Limb (tissue), 2 donors: ENCODE measurements around the gene HCFC1R1.

Experiments used
- DNase-seq, 2 donors: peaks; one replicate each; pipeline ENCODE4 v3.0.0-alpha.2; 2016; ENCODE audit errors: extremely low spot score in 2 of 2

HCFC1R1 gene

DNA sequence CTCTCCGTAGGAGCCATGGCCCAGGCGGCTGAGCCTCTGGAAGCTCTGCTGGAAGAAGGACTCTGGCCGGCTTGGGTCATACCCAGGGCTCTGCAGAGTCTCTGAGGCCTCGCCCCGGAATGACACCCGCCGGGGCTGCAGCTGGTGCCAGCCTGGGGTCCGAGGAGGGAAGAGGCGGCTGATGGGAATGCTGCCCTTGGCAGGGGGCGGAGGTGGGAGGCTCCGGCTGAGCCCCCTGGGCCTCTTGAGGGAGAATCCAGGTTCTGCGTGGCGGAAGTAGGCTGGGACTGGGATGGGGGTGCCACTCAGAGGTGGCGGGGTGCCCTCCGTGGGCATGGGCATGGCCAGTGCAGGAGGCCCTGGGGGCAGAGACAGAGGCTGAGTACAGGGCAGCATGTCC, 47.1 kb downstream of the HCFC1R1 start:
- DNase-seq = no peak

DNA sequence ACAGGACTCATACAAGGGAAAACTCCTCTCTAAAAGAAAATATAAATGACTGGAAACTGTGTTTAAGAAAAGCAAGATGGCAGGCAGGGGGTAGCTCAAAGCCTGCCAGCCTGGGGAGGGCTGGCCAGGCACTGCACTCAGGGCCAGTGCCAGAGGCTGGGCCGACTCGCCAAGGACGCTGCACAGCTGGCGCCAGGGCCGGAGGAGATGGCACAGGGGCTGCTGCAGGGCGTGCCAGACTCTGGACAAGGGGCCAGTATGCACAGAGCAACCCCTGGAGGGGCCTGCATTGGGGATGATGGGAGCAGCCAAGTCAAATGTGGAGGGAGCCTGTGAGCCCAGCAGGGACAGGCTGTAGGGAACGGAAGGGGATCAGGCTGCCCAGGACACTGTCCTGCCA, 47.5 kb downstream of the HCFC1R1 start:
- DNase-seq = no peak

DNA sequence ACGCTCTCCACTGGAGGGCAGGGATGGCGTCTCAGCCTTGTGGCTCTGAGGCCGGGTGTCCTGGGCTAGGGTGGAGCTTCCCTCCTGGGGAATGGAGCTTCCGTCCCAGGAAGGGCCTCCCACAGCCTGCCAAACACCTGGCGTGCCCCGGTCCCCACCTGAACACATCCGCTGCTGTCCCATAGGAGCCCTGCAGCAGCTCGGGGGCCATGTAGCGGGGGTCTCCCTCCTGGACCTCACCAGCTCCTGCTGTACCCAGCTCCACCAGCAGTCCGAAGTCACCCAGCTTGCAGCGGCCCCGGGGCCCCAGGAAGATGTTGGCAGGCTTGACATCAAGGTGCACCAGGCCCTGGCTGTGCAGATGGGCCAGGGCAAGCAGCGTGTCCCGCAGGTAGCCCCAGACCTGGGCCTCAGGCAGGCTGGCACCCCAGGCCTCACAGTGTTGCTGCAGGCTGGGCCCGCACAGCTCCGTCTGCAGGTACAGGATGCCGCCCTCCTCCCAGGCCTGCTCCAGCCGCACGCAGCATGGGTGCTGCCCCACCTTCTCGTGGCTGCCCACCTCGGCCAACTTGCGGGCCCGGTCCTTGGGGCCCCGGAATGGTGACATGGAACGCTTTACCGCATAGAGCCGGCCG, 48.5 kb downstream of the HCFC1R1 start:
- no peak for DNase-seq

DNA sequence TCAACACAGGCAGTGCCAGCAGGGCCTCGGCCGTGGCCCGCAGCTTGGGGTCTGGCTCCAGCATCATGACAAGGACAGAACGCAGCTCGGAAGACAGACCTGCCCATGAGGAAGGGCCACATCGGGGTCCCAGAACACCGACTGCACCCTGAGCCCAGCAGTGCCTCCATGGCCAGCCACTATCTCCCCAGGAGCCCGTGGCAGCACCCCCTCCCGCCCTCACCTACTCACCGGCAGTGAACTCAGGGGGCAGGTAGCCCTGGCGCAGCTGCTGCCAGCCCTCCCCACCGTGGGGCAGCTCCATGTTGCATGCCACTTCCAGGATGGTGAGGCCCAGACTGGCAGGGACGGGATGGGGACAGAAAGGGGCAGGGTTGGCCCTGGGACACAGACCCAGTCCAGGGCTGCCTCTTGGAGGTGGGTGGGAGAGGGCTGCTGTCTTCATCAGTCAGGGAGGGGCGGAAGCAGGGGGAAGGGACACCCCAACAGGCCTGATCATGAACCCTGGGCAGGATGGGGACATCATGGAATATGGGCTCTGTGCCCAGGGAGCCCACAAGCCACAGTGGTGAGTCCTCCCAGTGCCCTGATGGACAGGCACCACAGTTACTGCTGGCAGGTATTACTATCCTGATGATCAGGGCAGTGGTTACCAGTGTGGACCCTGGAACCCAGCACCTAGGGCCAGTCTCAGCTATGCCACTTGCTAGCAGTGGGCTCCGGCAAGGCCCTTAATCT, 49.3 kb downstream of the HCFC1R1 start:
- DNase-seq = no peak

DNA sequence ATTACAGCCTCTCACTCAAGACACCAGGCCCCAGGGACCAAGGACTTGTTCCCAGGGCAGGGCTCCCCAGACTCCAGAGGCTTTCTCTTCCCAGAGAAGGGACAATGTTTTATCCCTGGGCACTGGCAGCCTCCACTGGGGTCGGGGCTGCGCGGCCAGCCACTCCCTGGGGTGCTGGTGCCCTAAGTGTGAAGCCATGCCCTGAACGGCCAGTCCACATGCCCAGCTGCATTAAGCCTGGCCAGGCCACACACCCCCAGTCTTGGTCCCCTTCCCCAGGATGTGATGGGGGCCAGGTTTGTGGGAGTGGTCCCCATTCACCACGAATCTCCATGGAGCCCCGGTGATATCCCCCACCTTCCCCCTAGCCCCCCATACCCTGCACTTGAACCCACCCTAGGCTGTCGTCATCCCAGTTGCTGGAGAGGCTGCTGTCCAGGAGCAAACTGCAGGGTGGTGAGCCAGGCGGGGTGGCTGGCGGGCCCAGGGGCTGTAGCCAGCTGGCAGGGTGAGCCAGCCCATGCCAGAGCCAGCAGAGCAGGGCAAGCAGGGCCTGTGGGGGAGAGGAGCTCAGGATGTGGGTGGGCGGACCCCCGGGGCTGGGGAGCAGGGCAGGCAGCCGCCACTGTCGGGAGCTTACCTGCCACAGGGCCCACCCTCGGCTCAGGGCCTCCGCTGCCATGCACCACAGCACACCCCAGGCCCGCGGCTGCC, 50.0 kb downstream of the HCFC1R1 start:
- no peak for DNase-seq

DNA sequence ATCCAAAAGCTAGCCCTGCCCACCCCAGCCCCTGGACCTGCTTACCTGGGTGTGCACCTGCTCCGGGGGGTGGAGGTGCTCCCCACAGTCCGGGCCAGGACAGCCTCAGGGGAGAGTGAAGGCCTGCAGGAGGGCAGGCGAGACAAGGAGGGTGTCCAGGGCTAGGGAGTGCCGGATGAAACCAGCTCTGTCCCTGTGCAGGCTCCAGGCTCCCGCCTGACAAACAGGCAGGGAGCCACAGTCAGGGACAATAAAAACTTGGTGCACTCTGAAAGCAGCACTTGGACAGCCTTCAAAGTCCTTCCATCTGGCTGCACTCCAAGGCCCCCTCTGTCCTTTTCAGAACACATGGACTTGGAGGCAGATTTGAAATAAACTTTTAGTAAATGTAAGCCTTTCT, 50.6 kb downstream of the HCFC1R1 start:
- no peak for DNase-seq
